GM23338 (cell line): ENCODE data around the gene COX20. TPM values are rescaled to one million over a fixed set of nuclear protein-coding genes. Genes with fewer than 3 reads are reported as not detected.

ENCODE experiments used
- ATAC-seq: fragments of 200-7000 bp; cut with Tn5 transposase; 3 replicates; pipeline ENCODE4 v1.9.1; 2020
- DNase-seq: peaks from one replicate; pipeline ENCODE4 v3.0.0-alpha.2; 2015; ENCODE audit warnings: low spot score
- H2AFZ ChIP-seq: fragments of 200-600 bp; sonication (generic); 2 replicates; pipeline ENCODE4 v1.8.0; 2016; ENCODE audit warnings: antibody characterized with exemption, mild to moderate bottlenecking, moderate library complexity
- H3F3A ChIP-seq: fragments of 200-600 bp; sonication (generic); replicated peaks from 2 replicates; pipeline ENCODE4 v1.8.0; 2017; ENCODE audit warnings: antibody characterized with exemption, mixed run types, low read depth
- H3K27ac ChIP-seq: fragments of 200-600 bp; sonication (generic); 2 replicates; pipeline ENCODE4 v1.6.1; 2016; ENCODE audit warnings: low read depth
- H3K27me3 ChIP-seq: fragments of 200-600 bp; sonication (generic); 2 replicates; pipeline ENCODE4 v1.8.0; 2016; ENCODE audit warnings: mild to moderate bottlenecking, mixed run types, moderate library complexity; ENCODE audit not compliant: insufficient read depth
- H3K36me3 ChIP-seq: fragments of 200-600 bp; sonication (generic); 2 replicates; pipeline ENCODE4 v1.8.0; 2016; ENCODE audit warnings: mild to moderate bottlenecking; ENCODE audit not compliant: insufficient read depth
- H3K4me1 ChIP-seq: fragments of 200-600 bp; sonication (generic); 2 replicates; pipeline ENCODE4 v1.8.0; 2016; ENCODE audit warnings: mild to moderate bottlenecking, moderate library complexity; ENCODE audit not compliant: insufficient read depth
- H3K4me2 ChIP-seq: fragments of 200-600 bp; sonication (generic); 2 replicates; pipeline ENCODE4 v1.7.1; 2017; ENCODE audit warnings: mixed run types
- H3K4me3 ChIP-seq: fragments of 200-600 bp; sonication (generic); 2 replicates; pipeline ENCODE4 v1.6.1; 2016; ENCODE audit warnings: mixed run types
- H3K79me2 ChIP-seq: fragments of 200-600 bp; sonication (generic); replicated peaks from 2 replicates; pipeline ENCODE4 v1.8.0; 2017; ENCODE audit warnings: mild to moderate bottlenecking; ENCODE audit not compliant: insufficient read depth
- H3K9me2 ChIP-seq: fragments of 200-600 bp; sonication (generic); 2 replicates; pipeline ENCODE4 v1.8.0; 2017; ENCODE audit not compliant: insufficient read depth
- H4K20me1 ChIP-seq: fragments of 200-600 bp; sonication (generic); replicated peaks from 2 replicates; pipeline ENCODE4 v1.8.0; 2017; ENCODE audit warnings: mild to moderate bottlenecking; ENCODE audit not compliant: insufficient read depth
- H3K27ac Mint-ChIP-seq: 2 replicates; pipeline ENCODE4 v1.8.0; 2020; ENCODE audit warnings: inconsistent platforms, mild to moderate bottlenecking, moderate library complexity, mixed read lengths
- H3K27me3 Mint-ChIP-seq: 3 replicates; pipeline ENCODE4 v1.8.0; 2022; ENCODE audit warnings: low read depth, mild to moderate bottlenecking, moderate library complexity, mixed read lengths, inconsistent platforms; ENCODE audit not compliant: insufficient read depth, poor library complexity
- H3K36me3 Mint-ChIP-seq: 3 replicates; pipeline ENCODE4 v1.8.0; 2021; ENCODE audit warnings: low read depth, mild to moderate bottlenecking, inconsistent platforms, moderate library complexity, mixed read lengths
- H3K4me1 Mint-ChIP-seq: 3 replicates; pipeline ENCODE4 v1.8.0; 2020; ENCODE audit warnings: mild to moderate bottlenecking, inconsistent platforms, mixed read lengths
- H3K4me3 Mint-ChIP-seq: 3 replicates; pipeline ENCODE4 v1.8.0; 2021; ENCODE audit warnings: moderate library complexity, mild to moderate bottlenecking, inconsistent platforms, mixed read lengths
- H3K9me3 Mint-ChIP-seq: 3 replicates; pipeline ENCODE4 v1.8.0; 2020; ENCODE audit warnings: moderate library complexity, mild to moderate bottlenecking, inconsistent platforms, mixed read lengths
- CREB1 ChIP-seq: fragments of 250-450 bp; sonication (Bioruptor Pico); IDR thresholded peaks from 2 replicates; pipeline ENCODE4 v1.5.0; 2020; ENCODE audit warnings: low read depth, mild to moderate bottlenecking, moderate library complexity
- EZH2 ChIP-seq: fragments of 200-600 bp; sonication (generic); IDR thresholded peaks from one replicate; pipeline ENCODE4 v1.8.0; 2017; ENCODE audit warnings: antibody characterized with exemption, mild to moderate bottlenecking, low read depth; ENCODE audit not compliant: unreplicated experiment
- EZH2phosphoT487 ChIP-seq: fragments of 200-600 bp; sonication (generic); IDR thresholded peaks from one replicate; pipeline ENCODE4 v1.8.1; 2018; ENCODE audit warnings: antibody characterized with exemption; ENCODE audit not compliant: unreplicated experiment
- JUNB ChIP-seq: IDR thresholded peaks from one replicate; pipeline ENCODE4 v1.6.1; 2016; ENCODE audit warnings: antibody characterized with exemption; ENCODE audit not compliant: unreplicated experiment
- NANOG ChIP-seq: IDR thresholded peaks from 2 replicates; pipeline ENCODE4 v1.6.1; 2016; ENCODE audit warnings: antibody characterized with exemption, borderline replicate concordance
- POLR2AphosphoS5 ChIP-seq: IDR thresholded peaks from 2 replicates; pipeline ENCODE4 v1.6.1; 2016; ENCODE audit warnings: antibody characterized with exemption, low read depth
- STAT1 ChIP-seq: IDR thresholded peaks from one replicate; pipeline ENCODE4 v1.6.1; 2016; ENCODE audit warnings: antibody characterized with exemption; ENCODE audit not compliant: unreplicated experiment
- ZNF114 ChIP-seq: fragments of 250-450 bp; sonication (Bioruptor Pico); IDR thresholded peaks from 2 replicates; pipeline ENCODE4 v1.5.0; 2020; ENCODE audit warnings: mild to moderate bottlenecking, moderate library complexity
- ZNF331 ChIP-seq: fragments of 250-450 bp; sonication (Bioruptor Pico); IDR thresholded peaks from 2 replicates; pipeline ENCODE4 v1.5.0; 2020; ENCODE audit warnings: low read depth, mild to moderate bottlenecking, moderate library complexity
- polyA plus RNA-seq: library from polyadenylated mRNA; unstranded; fragments of >200 nt; fragmentation: Nextera tagmentation; extraction: Ambion mirVana; gene quantifications from 2 replicates; pipeline ENCODE4 v1.2.1, GENCODE V29; 2016
- total RNA-seq: library from RNA; depleted of rRNA; stranded (reverse); fragments of >200 nt; shearing (Covaris generic); gene quantifications from 2 replicates; pipeline ENCODE4 v1.2.3, GENCODE V29; 2014
- TF ChIP-seq, protein P1 (sequence below): IDR thresholded peaks from one replicate; pipeline ENCODE4 v1.6.1; 2018; ENCODE audit warnings: antibody characterized with exemption; ENCODE audit not compliant: unreplicated experiment
- TF ChIP-seq, protein P2 (sequence below), 2 experiments: fragments of 200-600 bp in 1 of 2; sonication (generic) in 1 of 2; conservative IDR thresholded peaks; 2 replicates each; pipeline versions ENCODE4 v1.5.1 to v1.6.1; 2016 to 2017; ENCODE audit warnings: antibody characterized with exemption in 2 of 2, low read depth in 2 of 2, mild to moderate bottlenecking in 2 of 2, moderate library complexity in 1 of 2
- TF ChIP-seq, protein P3 (sequence below): IDR thresholded peaks from 2 replicates; pipeline ENCODE4 v1.6.1; 2016; ENCODE audit warnings: antibody characterized with exemption
- TF ChIP-seq, protein P4 (sequence below): fragments of 250-450 bp; sonication (Bioruptor Pico); IDR thresholded peaks from 2 replicates; pipeline ENCODE4 v1.5.0; 2020; ENCODE audit warnings: mild to moderate bottlenecking, moderate library complexity

Gene COX20
- total and polyA plus RNA-seq, 2 experiments from 2014 or later = 19.3 to 175 TPM

DNA sequence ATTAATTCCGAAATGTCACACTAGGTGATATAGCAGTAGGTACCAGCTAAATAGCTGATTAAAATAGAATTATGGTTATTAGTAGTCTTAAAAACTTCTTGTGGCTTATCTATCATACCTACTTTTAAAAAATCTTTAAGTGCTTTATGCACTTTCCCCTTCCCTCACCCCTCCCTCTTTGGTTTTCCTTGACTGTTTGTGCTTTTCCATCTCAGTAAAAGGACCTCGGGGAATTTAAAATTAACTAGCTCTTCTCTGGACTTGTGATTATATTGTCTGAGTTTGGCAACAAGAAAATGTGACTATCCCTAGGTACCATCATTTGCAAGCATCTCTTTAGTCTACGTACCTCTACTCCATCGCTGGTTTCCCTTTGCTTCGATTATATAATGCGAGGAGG is 11.2 kb downstream of the COX20 start:
- peaks cover 97% of the 10 kb centered on the region for H3K36me3 Mint-ChIP-seq
- Histone ChIP-seq H3K27ac (peak overlapping the region; percentile 23; the same call in 1 of the 2 replicates), H3F3A (peaks cover 42% of the 10 kb centered on the region), H3K4me1 (no peaks in the 10 kb centered on the region; the same call in 1 of the 2 replicates), H3K27me3 (no peaks in the 10 kb centered on the region), H3K9me2 (no peaks in the 10 kb centered on the region), H2AFZ (no peak overlapping the region), H3K4me3 (no peak overlapping the region), H4K20me1 (peaks cover 26% of the 10 kb centered on the region), H3K4me2 (no peak overlapping the region), H3K79me2 (peaks cover 16% of the 10 kb centered on the region; the same call in 1 of the 2 replicates), H3K36me3 (peaks cover 77% of the 10 kb centered on the region)
- TF ChIP-seq STAT1 (no peak), JUNB (no peak), NANOG (no peak), ZNF114 (CRISPR knock-in tag) (no peak), EZH2 (no peak), ZNF331 (CRISPR knock-in tag) (no peak), EZH2phosphoT487 (no peak), CREB1 (no peak), POLR2AphosphoS5 (no peak; the same call in 1 of the 2 replicates)
- TF ChIP-seq, protein P1, sequence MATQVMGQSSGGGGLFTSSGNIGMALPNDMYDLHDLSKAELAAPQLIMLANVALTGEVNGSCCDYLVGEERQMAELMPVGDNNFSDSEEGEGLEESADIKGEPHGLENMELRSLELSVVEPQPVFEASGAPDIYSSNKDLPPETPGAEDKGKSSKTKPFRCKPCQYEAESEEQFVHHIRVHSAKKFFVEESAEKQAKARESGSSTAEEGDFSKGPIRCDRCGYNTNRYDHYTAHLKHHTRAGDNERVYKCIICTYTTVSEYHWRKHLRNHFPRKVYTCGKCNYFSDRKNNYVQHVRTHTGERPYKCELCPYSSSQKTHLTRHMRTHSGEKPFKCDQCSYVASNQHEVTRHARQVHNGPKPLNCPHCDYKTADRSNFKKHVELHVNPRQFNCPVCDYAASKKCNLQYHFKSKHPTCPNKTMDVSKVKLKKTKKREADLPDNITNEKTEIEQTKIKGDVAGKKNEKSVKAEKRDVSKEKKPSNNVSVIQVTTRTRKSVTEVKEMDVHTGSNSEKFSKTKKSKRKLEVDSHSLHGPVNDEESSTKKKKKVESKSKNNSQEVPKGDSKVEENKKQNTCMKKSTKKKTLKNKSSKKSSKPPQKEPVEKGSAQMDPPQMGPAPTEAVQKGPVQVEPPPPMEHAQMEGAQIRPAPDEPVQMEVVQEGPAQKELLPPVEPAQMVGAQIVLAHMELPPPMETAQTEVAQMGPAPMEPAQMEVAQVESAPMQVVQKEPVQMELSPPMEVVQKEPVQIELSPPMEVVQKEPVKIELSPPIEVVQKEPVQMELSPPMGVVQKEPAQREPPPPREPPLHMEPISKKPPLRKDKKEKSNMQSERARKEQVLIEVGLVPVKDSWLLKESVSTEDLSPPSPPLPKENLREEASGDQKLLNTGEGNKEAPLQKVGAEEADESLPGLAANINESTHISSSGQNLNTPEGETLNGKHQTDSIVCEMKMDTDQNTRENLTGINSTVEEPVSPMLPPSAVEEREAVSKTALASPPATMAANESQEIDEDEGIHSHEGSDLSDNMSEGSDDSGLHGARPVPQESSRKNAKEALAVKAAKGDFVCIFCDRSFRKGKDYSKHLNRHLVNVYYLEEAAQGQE = no peak
- TF ChIP-seq, protein P2, sequence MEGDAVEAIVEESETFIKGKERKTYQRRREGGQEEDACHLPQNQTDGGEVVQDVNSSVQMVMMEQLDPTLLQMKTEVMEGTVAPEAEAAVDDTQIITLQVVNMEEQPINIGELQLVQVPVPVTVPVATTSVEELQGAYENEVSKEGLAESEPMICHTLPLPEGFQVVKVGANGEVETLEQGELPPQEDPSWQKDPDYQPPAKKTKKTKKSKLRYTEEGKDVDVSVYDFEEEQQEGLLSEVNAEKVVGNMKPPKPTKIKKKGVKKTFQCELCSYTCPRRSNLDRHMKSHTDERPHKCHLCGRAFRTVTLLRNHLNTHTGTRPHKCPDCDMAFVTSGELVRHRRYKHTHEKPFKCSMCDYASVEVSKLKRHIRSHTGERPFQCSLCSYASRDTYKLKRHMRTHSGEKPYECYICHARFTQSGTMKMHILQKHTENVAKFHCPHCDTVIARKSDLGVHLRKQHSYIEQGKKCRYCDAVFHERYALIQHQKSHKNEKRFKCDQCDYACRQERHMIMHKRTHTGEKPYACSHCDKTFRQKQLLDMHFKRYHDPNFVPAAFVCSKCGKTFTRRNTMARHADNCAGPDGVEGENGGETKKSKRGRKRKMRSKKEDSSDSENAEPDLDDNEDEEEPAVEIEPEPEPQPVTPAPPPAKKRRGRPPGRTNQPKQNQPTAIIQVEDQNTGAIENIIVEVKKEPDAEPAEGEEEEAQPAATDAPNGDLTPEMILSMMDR (conservative IDR thresholded peaks at IDR 0.05; ENCODE audit: low read depth in 2 of 2) = no peak
- TF ChIP-seq, protein P3, sequence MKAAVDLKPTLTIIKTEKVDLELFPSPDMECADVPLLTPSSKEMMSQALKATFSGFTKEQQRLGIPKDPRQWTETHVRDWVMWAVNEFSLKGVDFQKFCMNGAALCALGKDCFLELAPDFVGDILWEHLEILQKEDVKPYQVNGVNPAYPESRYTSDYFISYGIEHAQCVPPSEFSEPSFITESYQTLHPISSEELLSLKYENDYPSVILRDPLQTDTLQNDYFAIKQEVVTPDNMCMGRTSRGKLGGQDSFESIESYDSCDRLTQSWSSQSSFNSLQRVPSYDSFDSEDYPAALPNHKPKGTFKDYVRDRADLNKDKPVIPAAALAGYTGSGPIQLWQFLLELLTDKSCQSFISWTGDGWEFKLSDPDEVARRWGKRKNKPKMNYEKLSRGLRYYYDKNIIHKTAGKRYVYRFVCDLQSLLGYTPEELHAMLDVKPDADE = no peak
- TF ChIP-seq, protein P4, sequence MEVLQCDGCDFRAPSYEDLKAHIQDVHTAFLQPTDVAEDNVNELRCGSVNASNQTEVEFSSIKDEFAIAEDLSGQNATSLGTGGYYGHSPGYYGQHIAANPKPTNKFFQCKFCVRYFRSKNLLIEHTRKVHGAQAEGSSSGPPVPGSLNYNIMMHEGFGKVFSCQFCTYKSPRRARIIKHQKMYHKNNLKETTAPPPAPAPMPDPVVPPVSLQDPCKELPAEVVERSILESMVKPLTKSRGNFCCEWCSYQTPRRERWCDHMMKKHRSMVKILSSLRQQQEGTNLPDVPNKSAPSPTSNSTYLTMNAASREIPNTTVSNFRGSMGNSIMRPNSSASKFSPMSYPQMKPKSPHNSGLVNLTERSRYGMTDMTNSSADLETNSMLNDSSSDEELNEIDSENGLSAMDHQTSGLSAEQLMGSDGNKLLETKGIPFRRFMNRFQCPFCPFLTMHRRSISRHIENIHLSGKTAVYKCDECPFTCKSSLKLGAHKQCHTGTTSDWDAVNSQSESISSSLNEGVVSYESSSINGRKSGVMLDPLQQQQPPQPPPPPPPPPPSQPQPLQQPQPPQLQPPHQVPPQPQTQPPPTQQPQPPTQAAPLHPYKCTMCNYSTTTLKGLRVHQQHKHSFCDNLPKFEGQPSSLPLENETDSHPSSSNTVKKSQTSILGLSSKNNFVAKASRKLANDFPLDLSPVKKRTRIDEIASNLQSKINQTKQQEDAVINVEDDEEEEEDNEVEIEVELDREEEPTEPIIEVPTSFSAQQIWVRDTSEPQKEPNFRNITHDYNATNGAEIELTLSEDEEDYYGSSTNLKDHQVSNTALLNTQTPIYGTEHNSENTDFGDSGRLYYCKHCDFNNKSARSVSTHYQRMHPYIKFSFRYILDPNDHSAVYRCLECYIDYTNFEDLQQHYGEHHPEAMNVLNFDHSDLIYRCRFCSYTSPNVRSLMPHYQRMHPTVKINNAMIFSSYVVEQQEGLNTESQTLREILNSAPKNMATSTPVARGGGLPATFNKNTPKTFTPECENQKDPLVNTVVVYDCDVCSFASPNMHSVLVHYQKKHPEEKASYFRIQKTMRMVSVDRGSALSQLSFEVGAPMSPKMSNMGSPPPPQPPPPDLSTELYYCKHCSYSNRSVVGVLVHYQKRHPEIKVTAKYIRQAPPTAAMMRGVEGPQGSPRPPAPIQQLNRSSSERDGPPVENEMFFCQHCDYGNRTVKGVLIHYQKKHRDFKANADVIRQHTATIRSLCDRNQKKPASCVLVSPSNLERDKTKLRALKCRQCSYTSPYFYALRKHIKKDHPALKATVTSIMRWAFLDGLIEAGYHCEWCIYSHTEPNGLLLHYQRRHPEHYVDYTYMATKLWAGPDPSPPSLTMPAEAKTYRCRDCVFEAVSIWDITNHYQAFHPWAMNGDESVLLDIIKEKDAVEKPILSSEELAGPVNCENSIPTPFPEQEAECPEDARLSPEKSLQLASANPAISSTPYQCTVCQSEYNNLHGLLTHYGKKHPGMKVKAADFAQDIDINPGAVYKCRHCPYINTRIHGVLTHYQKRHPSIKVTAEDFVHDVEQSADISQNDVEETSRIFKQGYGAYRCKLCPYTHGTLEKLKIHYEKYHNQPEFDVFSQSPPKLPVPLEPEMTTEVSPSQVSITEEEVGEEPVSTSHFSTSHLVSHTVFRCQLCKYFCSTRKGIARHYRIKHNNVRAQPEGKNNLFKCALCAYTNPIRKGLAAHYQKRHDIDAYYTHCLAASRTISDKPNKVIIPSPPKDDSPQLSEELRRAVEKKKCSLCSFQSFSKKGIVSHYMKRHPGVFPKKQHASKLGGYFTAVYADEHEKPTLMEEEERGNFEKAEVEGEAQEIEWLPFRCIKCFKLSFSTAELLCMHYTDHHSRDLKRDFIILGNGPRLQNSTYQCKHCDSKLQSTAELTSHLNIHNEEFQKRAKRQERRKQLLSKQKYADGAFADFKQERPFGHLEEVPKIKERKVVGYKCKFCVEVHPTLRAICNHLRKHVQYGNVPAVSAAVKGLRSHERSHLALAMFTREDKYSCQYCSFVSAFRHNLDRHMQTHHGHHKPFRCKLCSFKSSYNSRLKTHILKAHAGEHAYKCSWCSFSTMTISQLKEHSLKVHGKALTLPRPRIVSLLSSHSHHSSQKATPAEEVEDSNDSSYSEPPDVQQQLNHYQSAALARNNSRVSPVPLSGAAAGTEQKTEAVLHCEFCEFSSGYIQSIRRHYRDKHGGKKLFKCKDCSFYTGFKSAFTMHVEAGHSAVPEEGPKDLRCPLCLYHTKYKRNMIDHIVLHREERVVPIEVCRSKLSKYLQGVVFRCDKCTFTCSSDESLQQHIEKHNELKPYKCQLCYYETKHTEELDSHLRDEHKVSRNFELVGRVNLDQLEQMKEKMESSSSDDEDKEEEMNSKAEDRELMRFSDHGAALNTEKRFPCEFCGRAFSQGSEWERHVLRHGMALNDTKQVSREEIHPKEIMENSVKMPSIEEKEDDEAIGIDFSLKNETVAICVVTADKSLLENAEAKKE = no peak
- peaks cover 11% of the 10 kb centered on the region for H3K27me3 Mint-ChIP-seq
- no peak overlapping the region for H3K4me3 Mint-ChIP-seq
- ATAC-seq (no peak), DNase-seq (no peak)
- no peak overlapping the region for H3K27ac Mint-ChIP-seq
- H3K9me3 Mint-ChIP-seq = no peaks in the 10 kb centered on the region; the same call in 2 of the 3 replicates
- no peaks in the 10 kb centered on the region; the same call in 2 of the 3 replicates for H3K4me1 Mint-ChIP-seq
